CD4-positive, alpha-beta T cell treated with Interleukin-15 for 4 hours (primary cell): ENCODE results near the gene CBLIF.
"Not testable (repeated sequence)": the region's sequence is repeated elsewhere in the genome, so short reads cannot be mapped to it uniquely, and the experiment has no call there.

ENCODE experiments used
- DNase-seq: peaks from one replicate; pipeline ENCODE4 v3.0.0-alpha.2; 2020; ENCODE audit warnings: low spot score

The CBLIF gene

DNA sequence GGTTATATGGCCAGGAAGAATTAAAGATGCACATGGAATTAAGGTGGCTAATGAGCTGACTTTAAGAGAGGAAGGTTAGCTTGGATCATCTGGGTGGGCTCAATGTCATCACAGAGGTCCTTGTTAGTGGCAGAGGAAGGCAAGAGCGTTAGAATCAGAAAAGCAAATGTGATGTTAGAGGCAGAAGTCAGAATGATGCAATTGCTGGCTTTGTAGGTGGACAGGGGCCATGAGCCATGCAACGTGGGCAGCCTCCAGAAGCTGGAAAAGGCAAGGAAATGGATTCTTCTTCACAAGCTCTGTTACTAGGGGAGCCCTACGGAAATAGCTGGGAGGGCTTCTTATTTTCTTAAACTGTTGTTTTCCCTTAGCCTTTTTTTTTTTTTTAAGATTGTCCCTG, 2.3 kb upstream of the CBLIF start:
- no peak for DNase-seq

DNA sequence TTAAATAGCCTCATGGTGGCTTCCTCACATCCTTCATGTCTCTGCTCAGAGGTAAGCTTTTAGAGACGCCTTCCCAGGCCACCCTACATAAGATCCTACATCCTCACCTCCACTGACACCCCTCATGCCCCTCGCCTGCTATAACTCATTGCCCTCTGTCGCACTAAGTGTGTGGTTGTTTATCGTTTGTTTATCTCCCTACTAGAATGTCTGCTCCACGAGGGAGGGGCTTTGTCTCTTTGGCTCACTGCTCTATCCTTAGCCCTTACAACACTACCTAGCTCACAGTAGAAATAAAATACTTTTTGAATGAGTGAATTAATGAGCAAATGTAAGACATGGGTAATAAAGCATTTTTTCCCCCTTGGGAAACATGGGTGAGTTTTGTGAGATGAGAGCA, 1.3 kb upstream of the CBLIF start:
- DNase-seq = no peak

DNA sequence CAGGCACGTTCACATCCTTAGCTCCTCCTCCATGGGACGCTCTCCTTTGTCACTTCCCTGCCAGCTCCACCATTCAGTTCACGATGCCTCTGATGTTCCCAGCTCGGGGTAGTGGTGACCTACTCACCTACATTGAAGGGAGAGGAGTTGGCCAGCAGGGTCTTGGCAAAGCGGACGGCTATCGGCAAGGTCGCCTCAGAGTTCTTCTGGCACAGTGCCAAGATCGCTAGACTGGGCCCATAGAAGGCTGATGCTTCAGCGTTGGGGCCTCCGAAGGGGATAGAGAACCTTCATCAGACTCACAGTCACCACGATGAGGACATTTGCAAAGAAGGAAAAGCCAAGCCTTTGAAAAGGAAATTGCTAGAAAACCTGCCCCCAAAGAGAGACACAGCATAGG, 3.0 kb downstream of the CBLIF start:
- DNase-seq = no peak

DNA sequence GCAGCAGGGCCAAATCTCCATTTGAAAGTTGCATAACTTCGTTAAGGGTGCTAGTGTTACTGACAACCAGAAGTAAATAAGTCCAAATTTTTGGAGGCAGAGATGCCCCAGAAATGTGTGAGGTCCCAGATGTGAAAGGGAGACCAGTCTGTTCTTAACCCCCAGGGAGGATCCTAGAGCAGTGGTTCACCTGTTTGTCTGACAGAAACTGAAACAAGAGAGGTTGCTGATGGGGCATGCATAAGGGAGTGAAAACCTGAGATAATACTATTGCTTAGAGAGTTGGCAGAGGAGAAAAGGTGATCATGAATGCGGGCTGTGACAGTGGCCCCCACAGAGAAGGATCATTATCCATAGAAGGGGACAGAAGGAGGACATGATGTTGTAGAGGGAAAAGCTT, 3.8 kb downstream of the CBLIF start:
- no peak for DNase-seq

DNA sequence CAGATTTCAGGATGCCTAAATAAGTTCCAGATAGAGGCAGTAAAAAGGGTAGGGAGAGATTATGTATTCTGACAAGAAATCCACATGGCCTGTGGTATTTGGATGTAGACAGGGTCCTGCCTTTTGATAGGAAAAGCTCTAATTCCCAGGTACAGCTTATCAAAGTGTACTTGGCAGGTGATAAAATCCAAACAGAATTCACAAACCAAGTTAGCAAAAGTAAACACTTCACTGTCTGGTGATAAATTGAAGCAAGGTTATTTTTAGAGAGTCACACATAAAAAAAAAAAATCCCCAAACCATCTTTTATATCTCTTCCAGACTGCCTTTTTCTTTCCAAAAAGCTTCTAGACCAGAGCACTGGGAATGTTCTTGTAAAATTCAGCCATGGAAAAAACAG, 5.7 kb downstream of the CBLIF start:
- no peak for DNase-seq

DNA sequence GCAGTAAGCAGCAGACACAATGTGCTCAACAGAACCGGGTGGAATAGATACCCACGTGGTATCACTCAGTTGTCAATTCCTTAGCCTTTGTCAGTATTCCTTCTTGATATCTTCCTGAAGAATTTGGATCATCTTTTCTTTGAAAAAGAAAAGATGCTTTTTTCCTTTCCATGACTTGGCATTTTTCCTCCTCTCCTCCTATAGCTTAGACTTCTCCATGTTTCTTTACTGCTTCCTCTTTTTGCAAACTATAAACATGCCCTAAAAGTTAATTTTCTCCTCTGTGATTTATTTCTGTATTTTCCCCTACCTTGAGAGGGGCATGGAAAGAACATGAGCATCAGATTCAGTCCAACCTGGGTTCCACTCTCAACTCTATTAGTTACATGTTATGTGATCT, 11.7 kb downstream of the CBLIF start:
- DNase-seq = no peak

DNA sequence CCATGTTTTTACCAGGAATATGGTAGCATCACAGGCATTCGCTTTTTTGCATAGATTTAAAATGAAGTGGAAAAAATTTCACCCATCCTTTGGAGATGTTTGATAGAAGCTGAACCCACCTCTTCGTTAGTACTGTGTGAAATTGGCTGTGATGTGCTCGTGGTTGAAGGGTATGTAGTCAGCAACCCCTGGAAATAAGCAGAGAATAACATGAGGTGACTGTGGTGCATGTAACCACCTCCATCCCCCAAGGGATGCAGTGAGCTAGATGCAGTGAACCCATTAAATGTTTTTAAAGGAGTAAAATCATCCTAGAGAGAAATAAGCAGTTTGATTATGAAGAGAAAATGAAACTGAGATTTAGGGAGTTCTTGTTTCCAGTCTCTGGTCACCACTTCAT, 15.9 kb downstream of the CBLIF start:
- no peak for DNase-seq

DNA sequence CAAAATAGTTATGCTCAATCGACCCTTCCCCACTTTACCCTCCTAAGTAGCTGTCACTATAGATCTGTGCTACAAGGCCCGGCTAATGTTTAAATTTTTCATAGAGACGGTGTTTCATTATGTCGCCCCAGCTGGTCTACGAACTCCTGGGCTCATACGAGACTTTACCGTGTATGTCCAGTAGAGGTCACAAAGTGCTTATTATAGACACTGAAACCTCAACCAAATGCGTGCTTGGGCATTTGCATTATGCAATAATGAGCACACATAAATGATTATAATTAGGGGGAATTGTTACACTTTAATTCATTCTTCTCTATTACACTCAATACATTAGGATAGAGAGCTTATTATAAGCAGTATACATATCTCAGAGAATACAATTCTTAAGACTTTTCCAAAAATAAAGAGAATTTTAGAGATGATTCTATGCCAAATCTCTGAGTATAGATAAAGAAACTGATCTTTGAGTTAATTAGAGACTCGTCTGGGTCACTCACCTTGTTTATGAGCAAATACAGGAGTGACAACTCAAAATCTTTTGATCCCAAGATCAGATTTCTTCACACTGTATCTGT, 22.2 kb downstream of the CBLIF start:
- DNase-seq = peak; percentile 53

DNA sequence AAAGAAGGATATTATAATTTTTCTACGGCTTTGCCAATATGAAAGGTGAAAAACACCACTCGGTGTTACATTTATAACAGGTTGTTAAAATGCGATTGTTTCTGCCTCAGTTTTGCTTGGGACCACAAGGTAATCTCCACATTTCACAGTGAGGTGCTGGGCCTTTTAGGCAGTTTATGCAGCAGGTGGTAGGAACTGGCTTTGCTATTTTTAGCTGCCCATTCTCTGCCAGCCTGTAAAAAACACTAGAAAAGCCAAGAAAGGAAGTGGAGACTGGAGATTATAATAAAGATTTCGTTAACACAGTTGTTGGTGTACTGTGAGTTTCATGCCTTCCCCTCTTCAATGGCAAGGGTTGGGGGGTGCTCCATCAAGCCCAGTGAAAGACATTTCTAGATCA, 26.7 kb downstream of the CBLIF start:
- DNase-seq = no peak

DNA sequence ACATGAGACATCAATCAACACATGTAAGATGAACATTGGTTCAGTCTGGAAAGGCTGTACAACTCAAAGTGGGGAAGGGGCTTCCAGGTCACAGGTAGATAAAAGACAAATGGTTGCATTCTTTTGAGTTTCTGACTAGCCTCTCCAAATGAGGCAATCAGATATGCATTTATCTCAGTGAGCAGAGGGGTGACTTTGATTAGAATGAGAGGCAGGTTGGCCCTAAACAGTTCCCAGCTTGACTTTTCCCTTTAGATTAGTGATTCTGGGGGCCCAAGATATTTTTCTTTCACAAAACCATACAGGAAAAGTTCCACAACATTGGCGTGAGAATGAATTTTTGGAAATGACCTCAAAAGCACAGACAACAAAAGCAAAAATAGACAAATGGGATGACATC, 28.9 kb downstream of the CBLIF start:
- not testable (repeated sequence) for DNase-seq

DNA sequence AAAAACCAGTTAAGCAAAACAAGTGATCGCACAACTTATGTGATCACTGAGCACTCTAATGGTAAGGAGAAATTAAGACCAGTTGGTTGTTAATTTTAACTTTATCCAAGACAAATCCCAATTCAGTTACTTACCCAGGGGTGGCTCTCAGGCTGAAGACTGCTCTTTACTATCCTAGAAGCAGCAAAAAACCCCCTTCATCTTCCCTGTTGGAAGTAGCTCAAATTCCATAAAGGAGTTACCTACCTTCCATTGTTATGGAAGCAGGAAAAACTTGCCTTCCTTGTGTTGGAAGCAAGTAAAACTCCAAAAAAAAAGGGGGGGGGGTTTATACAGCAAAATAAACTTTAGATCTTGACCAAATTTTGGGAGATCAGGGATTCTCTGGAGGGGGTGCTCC, 29.5 kb downstream of the CBLIF start:
- DNase-seq = no peak

DNA sequence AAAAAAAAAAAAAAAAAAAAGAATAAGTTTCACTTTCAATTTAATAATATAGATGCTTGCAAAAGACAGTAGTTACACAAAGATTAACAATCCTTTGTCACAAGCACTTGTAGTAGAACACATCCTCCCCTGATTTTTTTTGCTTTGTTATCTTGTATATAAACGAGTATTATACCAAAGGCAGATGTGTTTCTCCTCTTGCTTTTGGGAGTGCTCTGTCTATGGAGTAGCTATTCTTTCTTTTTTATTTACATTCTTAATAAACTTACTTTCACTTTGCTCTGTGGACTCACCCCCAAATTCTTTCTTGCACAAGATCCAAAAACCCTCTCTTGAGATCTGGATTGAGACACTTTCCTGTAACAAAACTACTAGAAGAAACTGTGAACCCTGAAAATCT, 31.3 kb downstream of the CBLIF start:
- no peak for DNase-seq

DNA sequence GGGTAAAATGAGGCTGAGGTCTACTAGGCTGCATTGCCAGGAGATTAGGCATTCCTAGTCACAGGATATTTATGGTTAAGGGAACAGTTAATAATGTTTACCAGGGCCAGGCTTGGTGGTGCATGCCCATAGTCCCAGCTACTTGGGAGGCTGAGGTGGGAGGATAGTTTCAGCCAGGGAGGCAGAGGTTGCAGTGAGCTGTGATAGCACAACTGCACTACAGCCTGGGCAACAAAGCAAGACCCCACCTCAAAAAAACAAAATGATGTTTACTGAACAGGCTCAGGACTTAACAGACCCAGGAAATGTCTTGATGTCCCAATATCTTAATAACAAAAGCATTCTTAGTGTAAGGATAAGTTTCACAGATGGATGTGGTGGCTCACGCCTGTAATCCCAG, 31.9 kb downstream of the CBLIF start:
- no peak for DNase-seq

DNA sequence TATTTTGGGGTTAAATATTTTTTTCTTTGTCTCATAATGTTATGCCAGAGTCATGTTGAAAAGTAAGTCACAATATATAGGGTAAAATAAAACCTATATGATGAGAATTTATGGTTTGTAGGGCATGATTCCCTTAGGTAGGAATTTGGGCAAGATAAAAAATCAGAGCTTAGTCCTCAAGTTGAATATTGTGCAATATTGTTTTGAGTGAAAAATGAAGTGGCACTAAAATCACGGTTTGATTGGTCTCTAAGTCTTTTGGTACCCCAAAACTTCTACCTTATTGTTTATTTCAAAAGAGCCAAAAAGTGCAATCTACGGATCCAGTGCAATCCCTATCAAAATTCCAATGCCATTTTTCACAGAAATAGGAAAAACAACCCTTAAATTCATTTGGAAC, 33.1 kb downstream of the CBLIF start:
- DNase-seq = no peak

DNA sequence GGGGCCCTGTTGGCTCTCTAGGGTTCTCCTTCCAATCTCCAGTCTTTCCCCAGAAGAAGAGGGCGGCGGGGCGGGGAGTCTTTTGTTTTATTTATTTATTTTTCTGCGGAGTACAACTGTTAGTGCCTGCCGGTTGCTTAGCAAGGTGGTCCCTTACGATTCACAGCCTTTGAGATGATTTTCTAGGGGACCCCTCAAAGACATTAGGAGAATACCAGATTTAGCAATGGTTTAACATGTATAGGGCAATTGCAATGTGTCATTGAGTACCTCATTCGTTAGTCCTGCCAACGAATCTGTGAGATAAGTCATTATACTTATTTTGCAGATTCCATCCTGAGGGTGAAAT, 34.4 kb downstream of the CBLIF start:
- DNase-seq = no peak

DNA sequence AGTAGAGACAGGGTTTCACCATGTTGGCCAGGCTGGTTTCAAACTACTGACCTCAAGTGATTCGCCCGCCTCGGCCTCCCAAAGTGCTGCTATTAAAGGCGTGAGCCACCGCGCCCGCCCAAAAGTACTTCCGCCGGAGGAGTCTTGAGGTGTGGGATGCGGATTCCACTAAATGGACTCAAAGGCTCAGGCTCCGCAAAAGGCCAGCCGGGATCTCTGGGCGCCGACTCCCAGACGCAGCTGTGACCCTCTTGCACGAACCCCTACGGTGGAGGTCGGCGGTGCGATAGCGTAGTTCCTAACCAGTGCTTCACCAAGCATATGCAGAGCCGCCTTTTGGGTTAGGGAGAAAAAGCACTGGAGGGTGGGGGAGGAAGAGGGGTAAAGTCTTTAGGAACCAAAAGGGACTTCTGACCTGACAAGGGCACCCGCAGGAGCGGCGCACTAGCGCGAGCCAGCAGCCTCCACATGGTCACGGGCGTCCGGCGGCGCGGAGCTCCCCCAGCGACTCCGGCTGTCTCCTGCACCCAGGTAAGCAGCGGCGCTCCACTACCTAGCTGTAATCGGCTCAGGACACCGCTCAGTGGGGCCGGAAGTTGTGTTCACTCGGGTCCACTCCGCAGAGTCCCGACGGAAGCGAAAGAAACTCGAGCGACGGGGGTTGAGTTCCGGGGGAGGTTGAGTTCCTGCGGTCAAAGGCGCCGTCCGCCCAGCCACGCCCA, 34.9 kb downstream of the CBLIF start, which contains the start of gene MRPL16:
Gene MRPL16, minus strand, starts transcription at position 590 of the 722 bp plus-strand sequence. Its CDS starts 120 bp downstream, at position 470.
- peak; percentile 93 for DNase-seq

DNA sequence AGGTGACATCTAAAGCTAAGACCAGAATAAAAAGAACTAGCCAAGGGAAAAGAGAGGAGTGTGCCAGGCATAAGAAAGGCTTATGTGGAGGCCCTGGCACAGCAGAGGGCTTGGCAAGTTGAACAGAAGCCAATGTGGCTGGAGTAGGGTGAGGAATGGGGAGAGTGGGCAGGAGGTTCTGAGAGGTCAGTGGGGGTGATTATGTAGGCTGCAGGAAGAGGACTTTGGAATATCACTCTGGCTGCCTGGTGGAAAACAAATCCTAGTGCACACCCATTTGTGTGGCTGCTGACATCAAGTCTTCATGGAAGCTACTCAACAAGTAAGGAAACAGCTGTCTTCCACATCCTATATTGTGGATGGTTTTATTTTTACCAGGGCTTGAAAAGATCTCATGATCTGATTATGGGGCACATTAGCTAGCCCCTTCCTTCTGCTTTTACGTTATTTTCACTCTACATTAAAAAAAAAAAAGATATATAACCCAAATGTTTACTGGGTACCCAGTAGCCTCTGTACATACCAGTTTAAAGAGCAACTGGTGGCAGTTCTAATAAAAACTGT, 38.2 kb downstream of the CBLIF start:
- no peak for DNase-seq

DNA sequence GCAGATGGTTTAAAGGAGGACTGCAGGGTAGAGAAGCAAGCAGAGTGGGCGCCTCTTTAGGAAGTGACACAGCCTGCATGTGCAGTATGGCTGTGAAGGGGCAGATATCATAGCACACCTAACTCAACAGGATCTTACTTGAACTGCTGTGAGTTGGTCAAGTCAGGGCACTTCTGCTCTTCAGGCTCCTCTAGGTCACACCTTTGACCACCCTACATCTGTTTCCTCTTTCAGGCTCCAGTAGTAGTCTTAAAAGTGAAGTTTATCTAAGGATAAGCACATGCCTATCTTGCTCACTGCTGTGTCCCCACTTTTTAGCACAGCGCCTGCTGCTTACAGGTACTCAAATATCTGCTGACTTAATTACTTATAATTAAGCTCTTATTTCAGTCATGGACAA, 41.2 kb downstream of the CBLIF start:
- no peak for DNase-seq

DNA sequence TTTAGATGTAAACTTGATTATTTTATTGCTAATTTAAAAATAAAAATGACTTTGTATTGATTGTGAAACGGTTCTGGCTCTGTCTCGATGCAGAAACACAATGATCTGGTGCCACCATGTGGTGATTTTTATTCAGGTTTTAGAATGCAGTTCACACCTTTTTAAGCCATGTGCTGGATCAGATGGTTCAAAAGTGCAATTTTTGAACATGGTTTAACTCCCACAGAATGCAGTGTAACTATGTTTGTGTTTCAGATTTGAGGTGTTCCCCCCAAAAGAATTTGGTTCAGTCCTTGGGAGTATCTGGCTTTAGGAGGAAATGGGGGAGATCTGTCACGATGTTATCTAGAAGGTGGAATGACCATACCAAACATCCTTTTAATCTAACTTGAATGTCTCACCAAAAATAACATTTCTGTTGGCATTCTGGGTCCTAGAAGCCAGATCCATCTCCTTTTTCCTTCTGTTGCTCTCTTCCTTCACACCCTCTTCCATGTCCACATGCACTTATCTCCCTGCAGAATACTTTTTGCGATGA, 42.6 kb downstream of the CBLIF start:
- peak; percentile 64 for DNase-seq

DNA sequence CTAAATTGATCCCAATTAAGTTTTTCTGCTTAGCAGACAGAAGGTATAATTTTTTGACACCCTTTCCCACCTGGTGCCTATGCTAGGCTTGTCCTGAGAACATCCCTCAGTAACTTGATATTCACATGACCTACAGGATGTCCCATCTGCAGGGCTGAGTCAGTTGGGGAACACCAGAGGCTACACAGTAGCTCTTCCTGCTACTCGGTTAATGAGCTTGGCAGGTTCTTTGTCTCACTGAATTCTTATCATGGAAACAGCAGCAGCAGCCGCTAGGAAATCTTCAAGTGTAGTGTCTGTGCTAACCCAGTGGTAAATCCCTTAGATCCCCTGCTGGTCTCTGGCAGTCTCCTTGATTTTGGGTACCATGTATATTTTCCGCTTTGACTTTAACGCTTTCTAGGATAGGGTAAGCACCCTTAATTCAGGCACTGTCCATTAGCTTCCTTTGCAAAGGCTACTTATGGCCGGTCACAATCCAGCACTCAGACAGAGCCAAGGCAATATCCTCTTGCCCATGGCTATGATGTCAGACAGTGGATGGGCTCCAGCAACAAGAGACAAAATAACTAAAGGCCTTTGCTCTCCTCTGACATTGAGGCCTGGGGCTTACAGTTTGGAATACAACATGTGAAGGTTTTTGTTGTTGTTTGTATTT, 43.2 kb downstream of the CBLIF start:
- DNase-seq = no peak

DNA sequence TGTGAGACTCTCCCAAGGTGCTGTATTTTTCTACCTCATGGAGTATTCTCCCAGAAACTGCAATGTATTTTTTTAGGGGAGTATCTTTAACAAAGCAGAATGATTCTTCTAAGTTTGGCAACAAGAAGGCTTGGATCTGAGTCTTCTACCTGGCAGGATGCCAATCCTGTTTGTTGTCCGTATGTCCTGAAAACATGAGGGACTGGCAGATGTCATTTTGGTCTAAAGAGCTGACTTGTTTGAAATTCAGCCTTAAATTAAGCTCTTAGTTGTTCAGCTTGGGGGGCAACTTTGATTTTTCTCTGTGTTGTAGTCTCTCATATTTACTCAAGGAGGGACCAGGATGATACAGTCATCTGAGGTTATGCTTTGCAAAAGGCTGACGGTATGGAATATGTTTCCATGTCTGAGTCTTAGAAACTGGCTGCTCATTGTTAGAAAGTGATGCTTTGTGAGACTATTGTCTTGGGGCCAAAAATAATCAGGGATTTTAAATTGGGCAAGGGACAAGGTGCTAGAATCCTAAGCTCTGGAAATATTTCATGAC, 44.1 kb downstream of the CBLIF start:
- no peak for DNase-seq

DNA sequence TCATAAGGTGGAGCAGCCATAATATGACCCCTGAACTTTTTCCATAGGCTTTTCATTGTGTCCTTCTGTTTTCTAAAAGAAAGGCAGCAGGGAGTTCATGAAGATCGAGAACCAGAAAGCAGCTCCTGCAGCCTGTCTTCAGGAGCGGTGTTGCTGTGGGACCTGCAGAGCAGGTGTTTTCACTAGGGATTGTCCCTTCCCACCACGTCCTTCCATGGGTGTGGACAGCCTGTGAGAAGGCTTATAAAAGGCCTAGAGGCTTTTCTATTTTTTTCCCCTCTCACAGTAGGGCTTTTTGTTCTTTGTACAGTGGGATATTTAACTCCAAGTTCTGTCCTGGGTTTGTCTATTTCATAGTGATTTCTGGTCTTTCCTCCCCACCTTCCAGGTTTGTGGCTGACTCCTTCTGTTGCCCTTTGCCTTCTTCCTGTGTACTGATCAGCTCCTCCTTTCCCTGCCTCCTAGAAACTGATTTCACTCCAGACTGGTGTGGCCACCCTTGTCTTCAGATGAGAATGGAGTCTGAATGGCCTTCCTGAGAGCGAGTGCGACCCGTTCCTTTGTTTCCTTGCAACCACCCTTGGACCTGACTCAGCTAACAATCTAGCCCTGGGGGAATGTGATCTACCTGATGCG, 44.8 kb downstream of the CBLIF start:
- DNase-seq = no peak
